Measurements from ENCODE around the gene SIGLEC12. TPM values are rescaled to one million over a fixed set of nuclear protein-coding genes. Genes with fewer than 3 reads are reported as not detected.
"Not testable (repeated sequence)": the region's sequence is repeated elsewhere in the genome, so short reads cannot be mapped to it uniquely, and the experiment has no call there.

Gene SIGLEC12
- total and polyA plus RNA-seq, 2 of the 13 experiments (the other 11 are each of a cell fraction or from before 2014, with no cell fraction given), result not detected

- POLR2A ChIA-PET; H3K36me3 ChIP-seq (replicated peaks in 1 of 2; ENCODE audit: control insufficient read depth in 1 of 2, insufficient read depth in 2 of 2, low read length in 2 of 2); CTCF ChIA-PET (ENCODE audit: low intra/inter-chr PET ratio, low total read pairs); FAIRE-seq; DNase-seq (ENCODE audit: low spot score); intact Hi-C loops (cut with micrococcal nuclease; ENCODE audit: unreplicated experiment); H3K4me2 ChIP-seq (ENCODE audit: low read depth, low read length); H3K9ac ChIP-seq (ENCODE audit: insufficient read depth, low read depth, low read length); ATAC-seq; in situ Hi-C loops (cut with HindIII; ENCODE audit: extremely low pct_ligation_motif_present, low pct_unique_long_range_greater_than_20kb); H4K20me1 ChIP-seq (ENCODE audit: insufficient read depth, low read length); BruUV-seq (replicated peaks); H3K4me3 ChIP-seq (replicated peaks in 1 of 3; ENCODE audit: insufficient read depth in 1 of 3, low read depth in 2 of 3, low read length in 3 of 3); H2AFZ ChIP-seq (ENCODE audit: low read length); H3K9me3 ChIP-seq (ENCODE audit: low read length); H3K27ac ChIP-seq (ENCODE audit: extremely low read length, insufficient read depth, low read length); H3K79me2 ChIP-seq (ENCODE audit: insufficient read depth, low read length): not testable (repeated sequence)
- WGBS (ENCODE audit: low lambda C conversion rate), result 20% methylated on average over 15 of the region's 33 CpGs
- Histone ChIP-seq H3K4me1 (ENCODE audit: insufficient read depth, low read length) (peaks cover 18% of the 10 kb centered on the region; the same call in 1 of the 2 replicates), H3K27me3 (ENCODE audit: control insufficient read depth in 1 of 2, insufficient read depth in 2 of 2, low read length in 2 of 2) (peaks cover 8 to 32% of the 10 kb centered on the region in 2 experiments; a peak in 4 of 5 replicates)
Measured at GRCh38 chr19:51463976-51464581, 37.5 kb downstream of the SIGLEC12 start.

- no peak for FAIRE-seq
Measured at GRCh38 chr19:51462681-51463080, 38.9 kb downstream of the SIGLEC12 start.

More at GRCh38 chr19:51462681-51463080, 38.9 kb downstream of the SIGLEC12 start:
- no peak for ATAC-seq
- Histone ChIP-seq H3K4me3 (replicated peaks in 1 of 3; ENCODE audit: insufficient read depth in 1 of 3, low read depth in 2 of 3, low read length in 3 of 3) (no peak overlapping the region), H3K9me3 (ENCODE audit: low read length) (no peaks in the 10 kb centered on the region), H3K9ac (ENCODE audit: insufficient read depth, low read depth, low read length) (no peak overlapping the region), H3K36me3 (replicated peaks in 1 of 2; ENCODE audit: control insufficient read depth in 1 of 2, insufficient read depth in 2 of 2, low read length in 2 of 2) (no peaks in the 10 kb centered on the region), H3K4me1 (ENCODE audit: insufficient read depth, low read length) (peaks cover 18% of the 10 kb centered on the region; the same call in 1 of the 2 replicates), H4K20me1 (ENCODE audit: insufficient read depth, low read length) (no peaks in the 10 kb centered on the region), H3K79me2 (ENCODE audit: insufficient read depth, low read length) (no peaks in the 10 kb centered on the region), H2AFZ (ENCODE audit: low read length) (no peak overlapping the region), H3K4me2 (ENCODE audit: low read depth, low read length) (no peak overlapping the region), H3K27ac (ENCODE audit: extremely low read length, insufficient read depth, low read length) (no peak overlapping the region), H3K27me3 (ENCODE audit: control insufficient read depth in 1 of 2, insufficient read depth in 2 of 2, low read length in 2 of 2) (peaks cover 8 to 42% of the 10 kb centered on the region in 2 experiments; a peak in 4 of 5 replicates)
- TF ChIP-seq NFE2L1 (CRISPR knock-in tag; IDR thresholded peaks at IDR 0.05; ENCODE audit: borderline replicate concordance) (no peak), ZNF766 (CRISPR knock-in tag; IDR thresholded peaks at IDR 0.05; ENCODE audit: borderline replicate concordance) (no peak), ZNF646 (CRISPR knock-in tag; IDR thresholded peaks at IDR 0.05) (no peak), SRSF1 (optimal IDR thresholded peaks at IDR 0.05; ENCODE audit: low read depth, low read length) (no peak)
- ChIA-PET CTCF (ENCODE audit: low intra/inter-chr PET ratio, low total read pairs) (no interaction called here), POLR2A (no interaction called here)
- intact Hi-C loops (cut with micrococcal nuclease; ENCODE audit: unreplicated experiment) (no loop called here), in situ Hi-C loops (cut with HindIII; ENCODE audit: extremely low pct_ligation_motif_present, low pct_unique_long_range_greater_than_20kb) (no loop called here)
- BruUV-seq (replicated peaks), result no TSS peak
- DNase-seq (ENCODE audit: low spot score), result no peak
- 9% methylated on average over 4 of the region's 10 CpGs for WGBS (ENCODE audit: low lambda C conversion rate)

Measured in HepG2 (cell line).